ENCODE data around the gene SPRTN. TPM values are rescaled to one million over a fixed set of nuclear protein-coding genes. Genes with fewer than 3 reads are reported as not detected.
A peak's percentile ranks its signal among the peaks of the same experiment; 100 is the strongest.

The SPRTN gene
- total RNA-seq, 1 donor from 2014 or later: 9.6 TPM

DNA sequence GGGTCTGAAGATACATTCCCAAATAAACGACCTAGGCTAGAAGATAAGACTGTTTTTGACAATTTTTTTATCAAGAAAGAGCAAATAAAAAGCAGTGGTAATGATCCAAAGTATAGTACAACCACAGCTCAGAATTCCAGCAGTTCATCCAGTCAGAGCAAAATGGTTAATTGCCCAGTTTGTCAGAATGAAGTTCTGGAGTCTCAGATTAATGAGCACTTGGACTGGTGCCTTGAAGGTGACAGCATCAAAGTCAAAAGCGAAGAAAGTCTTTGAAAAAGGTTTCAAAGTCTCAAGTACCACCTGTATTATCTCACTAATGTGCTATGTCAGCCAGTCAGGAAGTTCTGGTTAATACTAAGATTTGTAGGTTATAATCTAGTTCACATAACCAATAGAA, 15.0 kb downstream of the SPRTN start:
- no peaks in the 10 kb centered on the region for H3K9me3 ChIP-seq
- no peaks in the 10 kb centered on the region for H3K4me1 ChIP-seq
- intact Hi-C loops (cut with DNase I): no loop called here
- ATAC-seq (no peak), DNase-seq (no peak)
- TF ChIP-seq, protein P1, sequence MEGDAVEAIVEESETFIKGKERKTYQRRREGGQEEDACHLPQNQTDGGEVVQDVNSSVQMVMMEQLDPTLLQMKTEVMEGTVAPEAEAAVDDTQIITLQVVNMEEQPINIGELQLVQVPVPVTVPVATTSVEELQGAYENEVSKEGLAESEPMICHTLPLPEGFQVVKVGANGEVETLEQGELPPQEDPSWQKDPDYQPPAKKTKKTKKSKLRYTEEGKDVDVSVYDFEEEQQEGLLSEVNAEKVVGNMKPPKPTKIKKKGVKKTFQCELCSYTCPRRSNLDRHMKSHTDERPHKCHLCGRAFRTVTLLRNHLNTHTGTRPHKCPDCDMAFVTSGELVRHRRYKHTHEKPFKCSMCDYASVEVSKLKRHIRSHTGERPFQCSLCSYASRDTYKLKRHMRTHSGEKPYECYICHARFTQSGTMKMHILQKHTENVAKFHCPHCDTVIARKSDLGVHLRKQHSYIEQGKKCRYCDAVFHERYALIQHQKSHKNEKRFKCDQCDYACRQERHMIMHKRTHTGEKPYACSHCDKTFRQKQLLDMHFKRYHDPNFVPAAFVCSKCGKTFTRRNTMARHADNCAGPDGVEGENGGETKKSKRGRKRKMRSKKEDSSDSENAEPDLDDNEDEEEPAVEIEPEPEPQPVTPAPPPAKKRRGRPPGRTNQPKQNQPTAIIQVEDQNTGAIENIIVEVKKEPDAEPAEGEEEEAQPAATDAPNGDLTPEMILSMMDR (IDR thresholded peaks at IDR 0.05): no peak
- H3K27me3 ChIP-seq: no peaks in the 10 kb centered on the region
- peaks cover 54% of the 10 kb centered on the region for H3K36me3 ChIP-seq
- no peak overlapping the region for H3K4me3 ChIP-seq
- no peak overlapping the region for H3K27ac ChIP-seq

DNA sequence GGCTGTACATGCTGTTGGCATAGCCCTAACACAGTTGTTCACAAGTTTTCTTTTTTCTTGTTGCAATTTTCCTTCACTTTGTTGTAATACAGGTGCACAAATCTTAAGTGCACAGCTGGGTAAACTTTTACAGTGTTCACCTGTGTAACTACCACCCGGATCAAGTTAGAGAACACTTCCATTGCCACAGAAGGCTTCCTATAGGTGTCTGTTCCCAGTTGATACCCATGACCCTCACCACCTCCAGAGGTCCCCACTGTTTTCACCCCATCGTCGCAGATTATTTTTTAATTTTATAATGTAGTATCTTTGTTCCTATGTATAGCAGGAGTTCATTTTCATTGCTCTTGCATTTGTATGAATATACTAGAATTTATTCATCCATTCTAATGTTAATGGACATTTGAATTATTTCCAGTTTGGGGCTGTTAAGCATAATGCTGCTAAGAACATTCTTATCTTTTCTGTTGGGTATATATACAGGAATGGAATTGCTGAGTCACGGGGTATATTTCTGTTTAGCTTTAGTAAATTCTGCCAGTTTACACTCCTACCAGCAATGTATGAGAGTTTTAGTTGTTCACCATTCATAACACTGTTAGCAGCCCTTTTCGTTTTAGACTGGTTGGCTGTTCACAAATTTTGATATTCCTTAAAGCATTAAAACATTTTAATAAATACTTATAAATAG, 16.4 kb downstream of the SPRTN start:
- Histone ChIP-seq H3K27me3 (no peaks in the 10 kb centered on the region), H3K9me3 (no peaks in the 10 kb centered on the region), H3K27ac (no peak overlapping the region), H3K4me3 (no peak overlapping the region), H3K36me3 (peaks cover 40% of the 10 kb centered on the region), H3K4me1 (no peaks in the 10 kb centered on the region)
- DNase-seq: no peak
- TF ChIP-seq, protein P1 (IDR thresholded peaks at IDR 0.05): no peak
- intact Hi-C loops (cut with DNase I): loop anchor here (5.0 kb wide), 1 partner anchor 248 kb away; no protein-coding TSS in a partner anchor
- ATAC-seq: no peak

DNA sequence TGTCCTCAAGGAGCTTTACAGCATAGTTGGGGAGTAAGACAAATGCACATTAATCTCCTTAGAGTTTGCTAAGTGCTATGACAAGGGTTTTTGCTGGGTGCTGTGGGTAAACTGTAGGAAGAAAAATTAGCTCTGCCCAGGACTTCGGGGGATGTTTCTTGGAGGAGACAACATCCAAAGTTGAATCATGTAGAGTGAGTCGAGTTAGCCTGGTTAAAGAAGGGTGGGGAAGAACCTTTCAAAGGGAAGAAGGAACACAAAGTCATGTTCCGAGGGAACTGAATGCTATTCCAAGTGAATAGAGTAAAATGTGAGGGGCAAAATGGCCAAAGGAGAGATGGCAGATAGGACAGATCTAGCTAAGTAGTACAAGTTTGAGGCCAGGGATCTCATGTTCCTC, 17.1 kb downstream of the SPRTN start:
- TF ChIP-seq, protein P1 (IDR thresholded peaks at IDR 0.05): no peak
- Histone ChIP-seq H3K4me1 (no peaks in the 10 kb centered on the region), H3K4me3 (no peak overlapping the region), H3K27me3 (no peaks in the 10 kb centered on the region), H3K9me3 (no peaks in the 10 kb centered on the region), H3K36me3 (peaks cover 33% of the 10 kb centered on the region), H3K27ac (no peak overlapping the region)
- DNase-seq (no peak), ATAC-seq (no peak)
- intact Hi-C loops (cut with DNase I): loop anchor here (5.0 kb wide), 1 partner anchor 247 kb away; no protein-coding TSS in a partner anchor

DNA sequence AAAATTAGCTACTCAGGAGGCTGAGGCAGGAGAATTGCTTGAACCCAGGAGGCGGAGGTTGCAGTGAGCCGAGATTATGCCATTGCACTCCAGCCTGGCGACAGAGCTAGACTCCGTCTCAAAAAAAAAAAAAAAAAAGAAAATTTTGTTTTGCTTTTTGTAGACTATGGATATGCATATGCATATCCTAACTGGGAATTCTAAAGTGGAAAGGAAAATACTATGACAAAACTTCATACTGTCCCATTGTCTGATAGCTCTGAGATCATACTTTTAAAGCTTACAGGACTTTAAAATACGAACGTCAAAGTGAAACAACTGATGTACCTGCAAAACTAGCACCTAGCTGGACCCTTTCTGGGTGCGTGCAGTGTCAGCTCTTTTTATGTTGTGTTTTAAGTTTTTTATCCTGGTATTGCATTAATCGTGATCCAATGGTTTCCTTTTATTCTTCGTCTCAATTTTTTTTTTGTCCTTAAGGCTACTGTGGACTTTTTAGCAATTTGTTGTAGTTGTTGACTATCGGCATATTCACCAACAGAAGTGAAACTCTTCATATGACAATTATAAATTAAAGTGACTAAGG, 19.2 kb downstream of the SPRTN start:
- Histone ChIP-seq H3K27me3 (no peaks in the 10 kb centered on the region), H3K9me3 (no peaks in the 10 kb centered on the region), H3K4me3 (no peak overlapping the region), H3K36me3 (peaks cover 12% of the 10 kb centered on the region), H3K27ac (no peak overlapping the region), H3K4me1 (no peaks in the 10 kb centered on the region)
- DNase-seq: no peak
- TF ChIP-seq, protein P1 (IDR thresholded peaks at IDR 0.05): no peak
- ATAC-seq: no peak
- intact Hi-C loops (cut with DNase I): loop anchor here (5.0 kb wide), 1 partner anchor 245 kb away; no protein-coding TSS in a partner anchor

- peaks cover 6% of the 10 kb centered on the region for H3K36me3 ChIP-seq
- ATAC-seq (peak; percentile 93), DNase-seq (no peak)
- H3K4me3 ChIP-seq: no peak overlapping the region
- TF ChIP-seq, protein P1 (IDR thresholded peaks at IDR 0.05): peak; percentile 78
- H3K27me3 ChIP-seq: no peaks in the 10 kb centered on the region
- H3K27ac ChIP-seq: no peak overlapping the region
- intact Hi-C loops (cut with DNase I): loop anchor here (5.0 kb wide), 1 partner anchor 244 kb away; no protein-coding TSS in a partner anchor
- no peaks in the 10 kb centered on the region for H3K9me3 ChIP-seq
- no peaks in the 10 kb centered on the region for H3K4me1 ChIP-seq
Observed at GRCh38 chr1:231357831-231358354, 19.8 kb downstream of the SPRTN start.
